ENCODE results near the gene LSAMP.

Gene LSAMP

DNA sequence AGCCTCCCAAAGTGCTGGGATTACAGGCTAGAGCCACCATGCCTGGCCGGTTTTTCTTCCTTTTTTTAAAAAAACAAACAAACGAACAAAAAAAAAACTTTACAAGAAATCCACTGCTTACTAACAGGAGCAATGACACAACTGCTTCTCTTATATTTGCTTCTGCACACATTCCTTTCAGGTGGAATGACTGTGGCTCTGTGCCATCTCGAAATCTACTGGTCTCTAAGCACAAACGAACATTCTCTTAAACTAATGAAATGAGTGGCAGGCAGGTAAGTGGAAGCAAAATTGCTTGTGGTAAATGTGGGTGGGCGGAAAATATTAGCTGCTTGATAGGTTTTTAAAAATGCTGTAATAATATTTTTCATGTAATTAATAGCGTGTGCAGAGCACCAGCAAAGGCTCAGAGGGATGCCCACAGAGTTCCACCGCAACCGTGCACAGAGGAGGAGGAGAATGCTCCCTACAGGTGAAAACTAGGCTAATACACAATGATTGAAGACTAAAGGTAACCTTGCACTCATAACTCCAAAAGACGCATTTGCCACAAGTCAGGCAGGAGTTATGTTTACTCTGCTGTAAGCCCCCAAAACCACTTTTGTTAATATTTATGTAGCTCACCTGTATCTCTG is 77.4 kb downstream of the LSAMP start:
- POLR2A ChIA-PET = no interaction called here
- H3K36me3 ChIP-seq (ENCODE audit: control insufficient read depth in 2 of 2, insufficient read depth in 1 of 2, low read length in 2 of 2) = no peaks in the 10 kb centered on the region
- no peak for TF ChIP-seq SP2 (tag by site-specific recombination; IDR thresholded peaks at IDR 0.05)
- TF ChIP-seq ZNF549 (tag by site-specific recombination; IDR thresholded peaks at IDR 0.05) = no peak
- no peak for TF ChIP-seq ZNF324 (tag by site-specific recombination; IDR thresholded peaks at IDR 0.05)
- no peak for TF ChIP-seq ZNF777 (tag by site-specific recombination; IDR thresholded peaks at IDR 0.05; ENCODE audit: borderline replicate concordance)
- no peak for TF ChIP-seq ZNF561 (tag by site-specific recombination; IDR thresholded peaks at IDR 0.05; ENCODE audit: borderline replicate concordance)
- TF ChIP-seq ZFHX2 (tag by site-specific recombination; conservative IDR thresholded peaks at IDR 0.05) = no peak
- TF ChIP-seq, protein P1, sequence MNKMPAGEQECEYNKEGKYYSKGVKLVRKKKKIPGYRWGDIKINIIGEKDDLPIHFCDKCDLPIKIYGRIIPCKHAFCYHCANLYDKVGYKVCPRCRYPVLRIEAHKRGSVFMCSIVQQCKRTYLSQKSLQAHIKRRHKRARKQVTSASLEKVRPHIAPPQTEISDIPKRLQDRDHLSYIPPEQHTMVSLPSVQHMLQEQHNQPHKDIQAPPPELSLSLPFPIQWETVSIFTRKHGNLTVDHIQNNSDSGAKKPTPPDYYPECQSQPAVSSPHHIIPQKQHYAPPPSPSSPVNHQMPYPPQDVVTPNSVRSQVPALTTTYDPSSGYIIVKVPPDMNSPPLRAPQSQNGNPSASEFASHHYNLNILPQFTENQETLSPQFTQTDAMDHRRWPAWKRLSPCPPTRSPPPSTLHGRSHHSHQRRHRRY (tag by site-specific recombination; IDR thresholded peaks at IDR 0.05) = no peak
- no peak for TF ChIP-seq GLI4 (tag by site-specific recombination; IDR thresholded peaks at IDR 0.05)
- TF ChIP-seq ZNF596 (tag by site-specific recombination; IDR thresholded peaks at IDR 0.05) = no peak
- TF ChIP-seq HOXA7 (CRISPR knock-in tag; IDR thresholded peaks at IDR 0.05; ENCODE audit: borderline replicate concordance) = no peak
- no peak for TF ChIP-seq ZNF670 (tag by site-specific recombination; IDR thresholded peaks at IDR 0.05; ENCODE audit: low read depth)
- no peak for TF ChIP-seq ZNF155 (tag by site-specific recombination; IDR thresholded peaks at IDR 0.05)
- TF ChIP-seq ZNF112 (tag by site-specific recombination; IDR thresholded peaks at IDR 0.05) = no peak
- no peak for TF ChIP-seq MYNN (tag by site-specific recombination; IDR thresholded peaks at IDR 0.05; ENCODE audit: borderline replicate concordance)
- no peak overlapping the region for H3K27ac ChIP-seq (ENCODE audit: extremely low read depth, low read depth, low read length)
- H3K9me3 ChIP-seq (ENCODE audit: control insufficient read depth, insufficient read depth, low read depth, low read length) = no peaks in the 10 kb centered on the region
- CTCF ChIA-PET = no interaction called here
- no peak overlapping the region for H3K4me3 ChIP-seq (ENCODE audit: low read depth, low read length)
- no peaks in the 10 kb centered on the region for H3K4me1 ChIP-seq (ENCODE audit: control insufficient read depth, insufficient read depth, low read length)

DNA sequence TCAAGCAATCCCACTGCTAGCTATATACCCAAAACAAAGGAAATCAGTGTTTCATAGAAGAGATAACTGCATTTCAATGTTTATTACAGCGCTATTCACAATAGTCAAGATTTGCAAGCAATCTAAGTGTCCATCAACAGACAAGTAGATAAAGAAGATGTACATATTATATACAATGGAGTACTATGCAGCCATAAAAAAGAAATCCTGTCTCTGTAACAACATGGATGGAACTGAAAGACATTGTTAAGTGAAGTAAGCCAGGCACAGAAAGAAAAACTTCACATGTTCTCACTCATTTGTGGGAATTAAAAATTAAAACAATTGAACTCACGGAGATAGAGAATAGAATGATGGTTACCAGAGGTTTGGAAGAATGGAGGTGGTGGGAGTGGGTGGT is 89.2 kb downstream of the LSAMP start:
- Histone ChIP-seq H3K36me3 (ENCODE audit: control insufficient read depth in 2 of 2, insufficient read depth in 1 of 2, low read length in 2 of 2) (no peaks in the 10 kb centered on the region), H3K4me1 (ENCODE audit: control insufficient read depth, insufficient read depth, low read length) (no peaks in the 10 kb centered on the region), H3K27ac (ENCODE audit: extremely low read depth, low read depth, low read length) (no peak overlapping the region), H3K4me3 (ENCODE audit: low read depth, low read length) (no peak overlapping the region), H3K9me3 (ENCODE audit: control insufficient read depth, insufficient read depth, low read depth, low read length) (no peaks in the 10 kb centered on the region)
- ChIA-PET POLR2A (no interaction called here), CTCF (no interaction called here)
- no peak for TF ChIP-seq ZFP3 (tag by site-specific recombination; IDR thresholded peaks at IDR 0.05; ENCODE audit: low read depth)
- TF ChIP-seq SP2 (tag by site-specific recombination; IDR thresholded peaks at IDR 0.05) = no peak
- TF ChIP-seq ZNF19 (tag by site-specific recombination; IDR thresholded peaks at IDR 0.05; ENCODE audit: low read depth) = no peak
- TF ChIP-seq ZNF248 (tag by site-specific recombination; IDR thresholded peaks at IDR 0.05) = no peak
- TF ChIP-seq ZNF530 (tag by site-specific recombination; IDR thresholded peaks at IDR 0.05; ENCODE audit: low read depth) = no peak
- no peak for TF ChIP-seq HOXC10 (CRISPR knock-in tag; IDR thresholded peaks at IDR 0.05)
- TF ChIP-seq, protein P2, sequence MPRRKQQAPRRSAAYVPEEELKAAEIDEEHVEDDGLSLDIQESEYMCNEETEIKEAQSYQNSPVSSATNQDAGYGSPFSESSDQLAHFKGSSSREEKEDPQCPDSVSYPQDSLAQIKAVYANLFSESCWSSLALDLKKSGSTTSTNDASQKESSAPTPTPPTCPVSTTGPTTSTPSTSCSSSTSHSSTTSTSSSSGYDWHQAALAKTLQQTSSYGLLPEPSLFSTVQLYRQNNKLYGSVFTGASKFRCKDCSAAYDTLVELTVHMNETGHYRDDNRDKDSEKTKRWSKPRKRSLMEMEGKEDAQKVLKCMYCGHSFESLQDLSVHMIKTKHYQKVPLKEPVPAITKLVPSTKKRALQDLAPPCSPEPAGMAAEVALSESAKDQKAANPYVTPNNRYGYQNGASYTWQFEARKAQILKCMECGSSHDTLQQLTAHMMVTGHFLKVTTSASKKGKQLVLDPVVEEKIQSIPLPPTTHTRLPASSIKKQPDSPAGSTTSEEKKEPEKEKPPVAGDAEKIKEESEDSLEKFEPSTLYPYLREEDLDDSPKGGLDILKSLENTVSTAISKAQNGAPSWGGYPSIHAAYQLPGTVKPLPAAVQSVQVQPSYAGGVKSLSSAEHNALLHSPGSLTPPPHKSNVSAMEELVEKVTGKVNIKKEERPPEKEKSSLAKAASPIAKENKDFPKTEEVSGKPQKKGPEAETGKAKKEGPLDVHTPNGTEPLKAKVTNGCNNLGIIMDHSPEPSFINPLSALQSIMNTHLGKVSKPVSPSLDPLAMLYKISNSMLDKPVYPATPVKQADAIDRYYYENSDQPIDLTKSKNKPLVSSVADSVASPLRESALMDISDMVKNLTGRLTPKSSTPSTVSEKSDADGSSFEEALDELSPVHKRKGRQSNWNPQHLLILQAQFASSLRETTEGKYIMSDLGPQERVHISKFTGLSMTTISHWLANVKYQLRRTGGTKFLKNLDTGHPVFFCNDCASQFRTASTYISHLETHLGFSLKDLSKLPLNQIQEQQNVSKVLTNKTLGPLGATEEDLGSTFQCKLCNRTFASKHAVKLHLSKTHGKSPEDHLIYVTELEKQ (tag by site-specific recombination; IDR thresholded peaks at IDR 0.05; ENCODE audit: borderline replicate concordance) = no peak
- TF ChIP-seq GFI1B (tag by site-specific recombination; IDR thresholded peaks at IDR 0.05) = no peak
- TF ChIP-seq, protein P3, sequence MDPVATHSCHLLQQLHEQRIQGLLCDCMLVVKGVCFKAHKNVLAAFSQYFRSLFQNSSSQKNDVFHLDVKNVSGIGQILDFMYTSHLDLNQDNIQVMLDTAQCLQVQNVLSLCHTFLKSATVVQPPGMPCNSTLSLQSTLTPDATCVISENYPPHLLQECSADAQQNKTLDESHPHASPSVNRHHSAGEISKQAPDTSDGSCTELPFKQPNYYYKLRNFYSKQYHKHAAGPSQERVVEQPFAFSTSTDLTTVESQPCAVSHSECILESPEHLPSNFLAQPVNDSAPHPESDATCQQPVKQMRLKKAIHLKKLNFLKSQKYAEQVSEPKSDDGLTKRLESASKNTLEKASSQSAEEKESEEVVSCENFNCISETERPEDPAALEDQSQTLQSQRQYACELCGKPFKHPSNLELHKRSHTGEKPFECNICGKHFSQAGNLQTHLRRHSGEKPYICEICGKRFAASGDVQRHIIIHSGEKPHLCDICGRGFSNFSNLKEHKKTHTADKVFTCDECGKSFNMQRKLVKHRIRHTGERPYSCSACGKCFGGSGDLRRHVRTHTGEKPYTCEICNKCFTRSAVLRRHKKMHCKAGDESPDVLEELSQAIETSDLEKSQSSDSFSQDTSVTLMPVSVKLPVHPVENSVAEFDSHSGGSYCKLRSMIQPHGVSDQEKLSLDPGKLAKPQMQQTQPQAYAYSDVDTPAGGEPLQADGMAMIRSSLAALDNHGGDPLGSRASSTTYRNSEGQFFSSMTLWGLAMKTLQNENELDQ (tag by site-specific recombination; IDR thresholded peaks at IDR 0.05; ENCODE audit: low read depth) = no peak
- TF ChIP-seq, protein P4, sequence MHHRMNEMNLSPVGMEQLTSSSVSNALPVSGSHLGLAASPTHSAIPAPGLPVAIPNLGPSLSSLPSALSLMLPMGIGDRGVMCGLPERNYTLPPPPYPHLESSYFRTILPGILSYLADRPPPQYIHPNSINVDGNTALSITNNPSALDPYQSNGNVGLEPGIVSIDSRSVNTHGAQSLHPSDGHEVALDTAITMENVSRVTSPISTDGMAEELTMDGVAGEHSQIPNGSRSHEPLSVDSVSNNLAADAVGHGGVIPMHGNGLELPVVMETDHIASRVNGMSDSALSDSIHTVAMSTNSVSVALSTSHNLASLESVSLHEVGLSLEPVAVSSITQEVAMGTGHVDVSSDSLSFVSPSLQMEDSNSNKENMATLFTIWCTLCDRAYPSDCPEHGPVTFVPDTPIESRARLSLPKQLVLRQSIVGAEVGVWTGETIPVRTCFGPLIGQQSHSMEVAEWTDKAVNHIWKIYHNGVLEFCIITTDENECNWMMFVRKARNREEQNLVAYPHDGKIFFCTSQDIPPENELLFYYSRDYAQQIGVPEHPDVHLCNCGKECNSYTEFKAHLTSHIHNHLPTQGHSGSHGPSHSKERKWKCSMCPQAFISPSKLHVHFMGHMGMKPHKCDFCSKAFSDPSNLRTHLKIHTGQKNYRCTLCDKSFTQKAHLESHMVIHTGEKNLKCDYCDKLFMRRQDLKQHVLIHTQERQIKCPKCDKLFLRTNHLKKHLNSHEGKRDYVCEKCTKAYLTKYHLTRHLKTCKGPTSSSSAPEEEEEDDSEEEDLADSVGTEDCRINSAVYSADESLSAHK (tag by site-specific recombination; IDR thresholded peaks at IDR 0.05) = no peak
- TF ChIP-seq SALL2 (tag by site-specific recombination; IDR thresholded peaks at IDR 0.05; ENCODE audit: borderline replicate concordance) = no peak
- no peak for TF ChIP-seq ZNF76 (tag by site-specific recombination; IDR thresholded peaks at IDR 0.05; ENCODE audit: borderline replicate concordance, low read depth)
